Measurements from ENCODE around the gene PPFIA4.

PPFIA4 gene

DNA sequence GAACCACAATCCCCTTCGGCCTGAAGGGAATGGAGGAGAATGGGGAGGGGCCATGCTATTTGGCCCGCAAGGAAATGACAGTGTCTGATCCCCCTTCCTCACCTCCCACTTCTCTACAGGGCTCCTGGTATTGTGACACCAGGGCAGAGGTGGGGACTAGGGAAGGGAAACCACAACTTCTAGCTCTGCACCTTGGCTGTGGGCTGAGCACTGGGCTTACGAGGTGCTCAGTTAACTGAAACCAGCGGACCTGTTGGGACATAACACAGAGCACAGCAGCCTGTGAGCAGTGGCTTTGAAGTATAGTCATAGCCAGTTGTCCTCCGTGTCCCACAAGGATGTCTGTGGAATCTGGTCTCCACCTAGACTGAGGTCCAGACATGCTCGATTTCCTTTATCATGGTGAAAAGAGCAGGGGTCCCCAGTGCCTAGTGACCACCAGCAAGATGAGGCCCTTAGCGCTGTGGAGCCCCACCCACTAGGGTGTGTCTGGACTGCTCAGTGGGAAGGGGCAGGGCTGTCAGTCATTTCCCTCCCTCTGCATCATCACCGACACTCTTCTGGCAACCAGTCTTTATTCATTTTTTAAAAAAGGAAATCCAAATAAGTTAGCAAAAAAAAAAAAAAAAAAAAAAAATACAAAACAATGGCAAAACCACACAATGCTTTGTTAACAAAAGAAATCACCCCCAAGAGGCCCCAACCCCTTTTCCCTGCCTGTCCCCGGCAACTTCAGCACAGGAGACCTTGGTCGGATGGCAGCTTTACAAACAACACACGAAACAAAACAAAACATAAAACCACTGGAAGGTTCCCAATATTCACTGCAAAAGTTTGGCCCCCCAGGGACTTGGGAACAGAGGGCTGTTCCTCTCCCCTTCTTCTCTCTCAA, 56.5 kb downstream of the PPFIA4 start:
- no peak for DNase-seq (ENCODE audit: low read depth)

DNA sequence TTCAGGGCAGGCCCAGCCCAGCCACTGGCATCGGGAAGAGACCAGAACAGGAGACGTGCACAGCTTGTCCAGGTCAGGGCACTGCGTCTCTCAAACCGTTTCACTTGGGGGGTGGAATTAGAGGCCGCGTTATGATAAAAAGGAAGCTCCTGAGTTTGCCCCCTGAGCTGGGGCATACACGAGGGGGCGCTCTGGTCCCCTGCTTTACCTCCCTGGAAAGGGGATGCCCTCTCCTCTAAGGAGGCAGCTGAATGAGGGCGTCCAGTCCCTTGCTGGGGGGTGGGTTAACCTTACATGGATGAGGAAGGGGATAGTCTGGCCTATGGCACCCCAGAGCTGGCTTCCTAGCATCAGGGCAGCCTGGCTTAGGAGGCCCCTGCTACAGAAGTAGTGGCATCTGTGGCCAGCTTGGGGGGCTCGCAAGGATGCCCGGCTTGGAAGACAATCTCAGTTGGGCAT, 57.2 kb downstream of the PPFIA4 start:
- DNase-seq (ENCODE audit: low read depth): no peak

DNA sequence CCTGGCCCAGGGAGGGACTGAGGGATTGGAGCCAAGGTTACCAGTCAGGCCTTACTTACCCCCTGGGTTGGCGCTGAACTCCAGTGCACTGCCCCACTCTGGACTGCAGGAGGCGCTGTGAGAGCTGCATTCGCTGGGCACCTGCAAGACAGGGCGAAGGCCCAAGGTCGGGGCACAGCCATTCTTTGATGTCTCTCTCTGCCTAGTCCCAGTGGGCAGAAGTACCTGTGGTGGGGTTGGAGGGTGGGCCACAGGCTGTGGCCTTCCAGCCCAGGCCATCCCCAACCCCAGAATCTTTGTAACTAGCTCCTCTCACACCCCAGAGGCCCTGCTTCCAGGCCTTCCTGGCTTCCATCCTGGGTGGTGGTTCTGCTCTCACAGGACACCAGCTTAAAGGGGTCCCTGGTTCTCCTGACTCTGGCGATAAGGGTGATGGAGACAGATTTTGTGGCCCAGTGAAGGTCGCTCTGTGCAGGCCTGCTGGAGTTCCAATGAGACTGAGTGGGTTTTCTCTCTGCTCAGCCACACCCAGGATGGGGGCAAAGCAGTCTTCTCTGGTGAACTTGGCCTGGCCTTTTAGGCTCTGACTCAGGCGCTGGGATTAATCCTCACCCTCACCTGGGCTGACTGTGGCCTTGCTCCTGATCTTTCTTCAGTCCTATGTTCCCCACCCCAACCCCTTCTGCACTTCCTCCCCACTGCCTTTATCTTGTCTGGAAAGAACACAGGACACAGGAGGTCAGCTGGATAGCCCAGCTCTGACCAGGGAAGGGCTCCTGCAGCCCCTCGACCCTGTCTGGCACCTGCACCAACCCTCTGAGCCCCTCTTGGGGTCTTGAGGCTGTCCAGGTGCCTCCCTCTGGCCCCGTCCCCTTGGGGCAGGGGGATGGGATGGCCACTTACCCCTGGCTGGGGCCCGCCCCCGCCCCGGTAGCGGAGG, 58.6 kb downstream of the PPFIA4 start:
- no peak for DNase-seq (ENCODE audit: low read depth)

DNA sequence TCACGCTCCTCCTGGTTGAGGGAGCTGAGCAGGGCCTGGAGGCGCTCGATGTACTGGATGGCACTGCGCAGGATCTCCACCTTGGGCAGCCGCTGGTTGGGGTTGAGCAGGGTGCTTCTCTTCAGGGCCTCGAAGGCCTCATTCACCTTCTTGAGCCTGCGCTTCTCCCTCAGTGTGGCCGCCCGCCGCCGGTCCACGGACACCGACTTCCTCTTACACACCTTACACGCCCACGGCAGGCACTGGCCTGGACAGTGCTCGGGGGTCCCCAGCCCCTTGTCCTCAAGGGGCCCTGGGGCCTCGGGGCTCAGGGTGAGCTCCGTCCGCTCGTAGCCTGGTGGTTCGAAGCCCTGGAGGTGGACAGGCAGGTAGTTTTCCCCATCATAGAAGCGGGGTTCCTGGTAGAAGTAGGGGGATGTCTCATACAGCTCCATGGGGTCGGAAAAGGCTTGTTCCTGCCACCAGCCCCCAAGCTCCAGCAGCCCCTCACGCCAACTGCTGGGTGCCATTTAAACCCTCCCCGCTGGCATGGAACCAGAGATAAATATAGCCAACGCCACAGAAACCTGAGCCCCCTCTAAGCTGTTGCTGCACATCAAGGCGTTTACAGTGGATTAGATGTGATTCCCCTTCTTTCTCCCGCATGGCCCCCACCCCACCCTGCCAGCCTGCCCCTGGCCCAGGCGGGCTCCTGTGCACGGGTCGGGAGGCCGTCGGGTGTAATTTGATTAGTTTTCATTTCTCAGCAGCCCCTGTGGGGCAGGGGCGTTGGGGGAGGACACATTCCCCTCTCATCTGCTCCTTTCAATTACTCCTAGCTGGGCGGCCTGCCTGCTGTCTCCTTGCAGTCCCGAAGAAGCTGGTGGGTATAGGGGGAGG, 59.5 kb downstream of the PPFIA4 start, which contains the start of gene MYOG:
MYOG (minus strand) TSS at position 485 of the 879 bp plus-strand sequence; CDS start at position 434, 51 bp downstream.
- no peak for DNase-seq (ENCODE audit: low read depth)

DNA sequence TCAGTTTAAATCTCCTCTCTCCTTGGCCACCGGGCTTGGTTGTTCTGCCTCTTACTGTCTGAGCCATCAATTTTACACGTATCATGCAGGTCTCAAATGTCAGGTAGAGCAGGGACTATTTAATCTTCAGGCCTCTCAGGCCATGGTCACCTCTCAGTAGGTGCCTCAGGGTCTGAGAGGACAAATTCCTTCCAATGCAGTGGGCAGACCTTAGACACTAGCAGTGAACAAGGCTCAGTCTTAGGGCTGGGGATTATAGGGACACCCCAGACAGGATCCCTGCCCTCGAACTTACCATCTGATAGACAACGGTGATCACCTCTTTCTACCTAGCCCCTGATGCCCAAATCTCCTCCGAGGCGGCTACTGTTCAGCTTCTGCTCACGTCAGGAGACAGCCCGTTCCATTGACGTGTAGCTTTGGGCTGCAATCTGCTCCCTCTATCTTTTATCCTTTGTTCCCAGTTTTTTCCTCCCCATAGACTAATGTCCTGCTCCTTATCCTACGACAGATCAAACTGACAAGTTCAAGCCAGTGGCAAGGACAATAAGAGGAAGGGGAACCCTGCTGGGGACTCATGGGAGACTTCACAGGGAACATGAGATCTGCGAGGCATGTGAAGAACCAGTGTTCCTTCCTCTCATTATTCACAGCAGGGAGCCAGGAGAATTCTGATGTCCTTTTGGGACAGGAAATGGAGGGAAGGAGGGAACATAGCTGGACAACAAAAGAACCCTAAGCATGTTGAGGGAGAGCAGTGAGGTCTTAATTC, 60.9 kb downstream of the PPFIA4 start:
- no peak for DNase-seq (ENCODE audit: low read depth)

DNA sequence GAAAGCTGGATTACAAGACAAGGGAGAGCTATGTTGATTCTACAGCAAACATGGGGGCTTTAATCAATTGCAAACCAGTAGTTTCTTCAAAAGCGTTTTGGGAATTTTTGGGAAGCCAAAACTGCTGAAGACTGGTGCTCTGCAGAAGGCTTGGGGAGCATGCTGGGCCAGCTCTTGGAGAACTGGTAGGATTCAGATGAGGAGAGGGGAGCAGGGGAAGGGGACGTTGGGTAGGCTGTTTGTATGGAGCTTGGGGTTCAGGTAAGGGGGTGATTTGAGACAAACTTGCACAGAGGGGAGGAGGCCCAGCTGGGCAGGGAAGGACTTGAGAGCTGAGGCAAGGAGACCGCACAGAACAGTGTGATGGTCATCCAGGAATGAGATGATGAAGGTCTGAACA, 62.1 kb downstream of the PPFIA4 start:
- DNase-seq (ENCODE audit: low read depth): no peak

DNA sequence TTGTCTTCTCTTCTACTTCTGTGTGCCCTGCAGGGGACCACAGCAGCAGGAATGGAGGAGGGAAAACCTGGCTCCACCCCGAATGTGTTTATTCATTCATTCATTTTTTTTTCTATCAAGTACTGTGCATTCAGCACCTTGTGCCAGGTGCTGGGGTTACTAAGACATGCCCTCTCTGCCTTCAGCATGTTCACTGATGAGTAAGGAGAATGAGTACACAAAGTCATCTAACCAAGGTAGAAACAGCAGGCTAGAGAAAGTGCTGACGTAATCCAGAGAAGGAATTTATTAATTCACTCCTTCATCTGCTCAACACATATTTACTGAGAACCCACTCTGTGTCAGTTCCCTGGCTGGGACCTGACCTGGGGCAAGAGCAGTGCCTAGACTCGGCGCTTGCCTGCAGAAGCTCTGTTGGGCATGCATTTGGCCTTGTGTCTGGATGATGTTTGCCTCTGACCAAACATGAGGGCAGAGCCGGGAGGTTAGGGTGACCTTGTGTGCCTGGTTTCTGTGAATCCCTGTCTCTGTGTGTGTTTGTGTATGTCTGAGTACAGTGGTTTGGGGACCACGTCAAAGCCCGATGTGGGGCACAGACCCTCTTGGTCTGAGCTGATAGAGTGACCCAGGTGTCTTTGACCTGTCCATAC, 62.8 kb downstream of the PPFIA4 start:
- no peak for DNase-seq (ENCODE audit: low read depth)

DNA sequence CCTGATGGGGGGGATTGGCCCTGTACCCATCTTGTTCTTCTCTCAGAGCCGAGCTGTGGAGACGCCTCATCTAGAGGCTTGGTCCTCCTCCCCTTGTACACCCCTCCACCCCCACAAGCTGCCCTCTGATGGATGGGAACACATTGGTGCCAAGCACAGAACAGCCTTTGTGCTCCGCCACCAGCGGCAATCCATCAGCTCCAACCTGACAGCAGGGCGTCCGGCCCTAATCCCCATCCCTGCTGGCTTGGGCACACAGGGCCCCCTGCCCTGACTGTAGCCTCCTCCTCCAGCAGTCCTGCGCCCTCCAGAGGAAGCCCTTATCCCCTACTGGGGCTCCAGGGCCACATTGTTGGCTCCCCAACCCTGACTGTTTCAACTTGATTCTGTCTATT, 63.4 kb downstream of the PPFIA4 start:
- DNase-seq (ENCODE audit: low read depth): no peak

DNA sequence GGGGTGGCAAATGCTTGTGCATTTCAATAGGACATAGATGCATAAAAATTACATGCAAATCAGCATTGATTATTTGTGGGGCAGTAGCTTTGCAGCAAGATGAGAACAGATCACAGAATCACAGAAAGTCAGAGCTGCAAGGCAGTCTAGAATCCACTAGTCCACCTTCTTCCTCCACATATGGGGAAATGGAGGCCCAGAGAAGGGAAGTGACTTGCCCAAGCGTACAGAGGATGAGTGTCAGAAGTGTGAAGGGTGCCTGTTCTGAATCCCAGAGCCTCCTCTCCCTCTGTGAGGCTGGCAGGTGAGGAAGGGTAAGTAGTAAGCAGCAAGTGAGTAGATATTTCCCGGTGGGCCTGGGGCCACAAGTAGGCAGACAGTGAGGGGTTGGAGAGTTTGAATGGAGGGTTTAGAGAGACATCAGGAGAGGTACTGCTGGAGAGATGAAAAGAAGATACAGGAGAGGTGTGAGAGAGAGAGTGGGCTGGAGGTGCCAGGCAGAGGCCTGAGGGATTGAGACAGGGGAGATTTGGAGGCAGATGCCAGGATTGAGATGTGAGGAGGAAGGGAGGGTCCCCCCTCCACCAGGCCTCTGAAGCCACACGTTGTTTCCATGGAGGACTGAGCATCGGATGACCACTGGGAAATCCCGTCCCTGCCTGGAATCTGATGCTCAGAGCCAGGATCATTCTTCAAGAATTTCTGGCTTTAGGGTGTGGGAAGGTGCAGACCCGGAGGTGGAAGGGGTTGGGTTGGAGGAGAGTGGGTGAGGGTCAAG, 64.3 kb downstream of the PPFIA4 start:
- no peak for DNase-seq (ENCODE audit: low read depth)

DNA sequence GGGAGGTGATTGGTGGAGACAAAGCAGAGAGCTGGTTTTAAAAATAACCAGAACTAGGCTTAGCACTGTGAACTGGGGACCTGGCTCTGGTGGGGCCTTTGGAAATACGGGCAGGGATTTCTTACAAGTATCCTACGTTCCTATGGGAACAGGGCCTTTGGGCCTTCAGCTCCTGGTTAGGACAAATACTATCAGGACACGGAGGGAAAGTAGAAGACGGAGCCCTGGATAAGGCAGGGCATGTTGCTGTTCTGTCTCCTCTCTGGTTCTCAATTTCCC, 64.8 kb downstream of the PPFIA4 start:
- DNase-seq (ENCODE audit: low read depth): no peak

DNA sequence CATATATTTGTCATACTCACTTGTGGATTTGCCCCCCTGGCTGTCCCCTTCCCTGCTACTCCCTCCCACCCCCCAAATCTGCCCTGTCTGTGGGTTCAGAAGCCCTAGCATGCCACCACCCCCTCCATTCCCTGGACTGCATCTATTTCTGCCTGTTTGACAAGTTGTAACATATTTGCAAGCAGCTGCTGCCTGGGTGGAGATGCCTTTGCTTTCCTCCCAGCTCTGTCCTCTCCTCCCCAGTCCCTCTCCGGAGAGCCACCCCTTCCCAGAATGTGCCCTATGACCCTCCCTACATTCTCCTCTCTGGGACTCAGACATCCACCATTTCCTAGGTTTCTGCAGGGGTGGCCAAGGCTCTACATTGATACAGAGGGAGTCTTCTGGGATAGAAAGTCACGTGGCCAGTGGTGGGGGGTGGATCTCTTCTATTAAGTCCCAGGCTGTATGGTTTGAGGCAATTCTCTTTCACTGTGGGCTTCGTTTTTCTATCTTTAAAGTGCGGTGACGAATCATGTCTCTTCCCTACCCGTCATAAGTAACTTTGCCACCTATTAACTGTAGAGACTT, 65.6 kb downstream of the PPFIA4 start:
- DNase-seq (ENCODE audit: low read depth): no peak

DNA sequence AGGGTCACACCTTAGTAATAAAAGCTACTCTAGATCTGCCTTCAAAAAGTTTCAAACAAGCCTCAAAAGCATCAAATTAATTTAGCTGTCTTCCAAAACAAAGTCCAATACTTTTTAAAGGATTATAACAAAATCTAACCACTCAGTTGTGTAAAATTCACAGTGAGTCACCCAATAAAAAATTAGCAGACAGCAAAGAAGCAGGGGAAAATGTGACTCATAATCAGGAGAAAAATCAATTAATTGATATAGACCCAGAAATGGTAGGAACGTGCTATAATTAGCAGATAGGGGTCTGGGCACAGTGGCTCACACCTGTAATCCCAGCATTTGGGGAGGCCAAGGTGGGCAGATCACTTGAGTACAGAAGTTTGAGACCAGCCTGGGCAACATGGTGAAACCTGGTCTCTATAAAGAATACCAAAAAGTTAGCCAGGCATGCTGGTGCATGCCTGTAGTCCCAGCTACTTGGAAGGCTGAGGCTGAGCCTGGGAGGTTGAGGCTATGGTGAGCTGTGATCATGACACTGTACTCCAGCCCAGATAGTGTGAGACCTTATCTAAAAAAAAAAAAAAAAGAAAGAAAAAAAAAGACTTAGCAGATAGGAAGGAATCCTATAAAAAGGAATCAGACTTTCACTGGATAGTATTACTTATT, 67.6 kb downstream of the PPFIA4 start:
- DNase-seq (ENCODE audit: low read depth): no peak

DNA sequence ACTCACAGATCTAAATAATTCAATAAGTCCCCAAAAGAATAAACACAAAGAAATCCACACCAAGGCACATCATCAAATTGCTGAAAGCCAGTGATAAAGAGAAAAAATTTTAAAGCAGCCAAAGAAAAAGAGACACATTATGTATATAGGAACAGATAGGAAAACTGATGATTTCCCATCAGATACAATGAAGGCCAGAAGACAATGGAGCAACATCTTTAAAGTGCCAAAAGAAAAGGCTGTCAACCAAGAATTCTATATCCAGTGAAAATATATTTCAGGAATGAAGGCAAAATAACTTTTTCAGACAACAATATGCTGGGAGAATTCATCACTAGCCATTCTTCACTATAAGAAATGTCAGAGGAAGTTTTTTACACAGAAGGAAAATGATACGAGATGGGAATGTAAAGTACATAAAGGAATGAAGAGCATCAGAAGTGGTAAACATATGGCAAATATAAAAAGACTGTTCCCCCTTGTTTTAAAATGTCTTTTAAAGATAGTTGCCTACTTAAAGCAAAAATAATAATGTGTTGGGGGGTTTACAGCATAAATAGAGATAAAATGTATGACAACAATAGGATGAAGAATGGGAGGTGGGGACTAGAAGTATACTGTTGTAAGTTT, 68.9 kb downstream of the PPFIA4 start:
- no peak for DNase-seq (ENCODE audit: low read depth)

DNA sequence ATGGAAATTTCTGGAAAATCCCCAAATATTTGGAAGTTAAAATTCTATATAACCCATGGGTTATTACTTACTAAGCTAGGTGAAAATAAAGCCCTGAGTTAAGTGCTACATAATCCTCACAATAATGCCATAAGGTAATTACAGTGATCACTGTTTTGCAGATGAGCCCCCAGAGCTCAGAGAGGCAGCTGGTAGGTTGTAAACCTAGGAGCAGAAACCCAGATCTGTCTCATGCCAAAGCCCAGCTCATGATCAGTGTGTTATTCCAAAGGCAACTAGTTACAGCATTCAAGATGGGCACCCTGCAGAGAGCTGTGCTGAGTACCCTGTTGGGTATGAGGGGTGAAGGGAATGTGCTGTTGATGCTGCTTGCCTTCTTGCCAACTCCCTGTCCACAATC, 70.3 kb downstream of the PPFIA4 start:
- DNase-seq (ENCODE audit: low read depth): no peak

DNA sequence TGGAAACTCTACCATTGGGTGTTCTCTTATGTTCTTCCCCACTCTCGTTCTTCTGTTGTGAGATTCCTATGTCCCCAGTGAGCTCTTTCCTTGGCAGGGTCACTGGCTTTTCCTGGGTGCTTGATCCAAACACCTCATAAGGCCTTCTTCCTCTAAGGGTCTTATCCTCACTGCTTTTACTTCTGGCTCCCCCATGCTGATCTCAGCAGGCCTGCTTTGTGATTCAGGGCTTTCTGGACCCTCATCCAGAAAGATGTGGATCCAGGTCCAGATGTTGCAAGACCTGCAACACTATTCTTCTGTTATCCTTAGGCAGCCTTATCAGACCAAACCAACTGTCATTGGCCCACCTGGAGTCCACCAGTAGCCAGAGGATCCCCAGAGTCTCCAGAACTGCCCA, 70.7 kb downstream of the PPFIA4 start:
- DNase-seq (ENCODE audit: low read depth): no peak

DNA sequence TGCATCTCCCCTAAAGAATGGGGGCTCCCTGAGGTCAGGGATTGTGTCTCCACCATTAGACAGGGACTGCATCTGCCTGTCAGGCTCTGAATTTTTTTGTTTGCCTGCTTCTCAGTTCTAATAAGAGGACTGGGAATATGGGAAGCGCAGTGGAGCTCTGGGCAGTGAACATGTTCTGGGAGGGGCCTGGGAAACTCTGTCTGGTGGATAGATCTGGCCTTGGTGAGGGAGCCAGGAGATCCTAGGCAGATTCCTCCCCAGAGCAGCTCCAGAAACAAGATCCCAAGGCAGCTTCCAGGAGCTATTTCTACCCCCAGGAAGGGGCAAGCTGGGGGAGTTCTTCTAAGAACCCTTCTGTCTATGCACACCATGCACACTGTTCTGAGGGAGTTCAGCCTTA, 72.2 kb downstream of the PPFIA4 start:
- DNase-seq (ENCODE audit: low read depth): no peak

DNA sequence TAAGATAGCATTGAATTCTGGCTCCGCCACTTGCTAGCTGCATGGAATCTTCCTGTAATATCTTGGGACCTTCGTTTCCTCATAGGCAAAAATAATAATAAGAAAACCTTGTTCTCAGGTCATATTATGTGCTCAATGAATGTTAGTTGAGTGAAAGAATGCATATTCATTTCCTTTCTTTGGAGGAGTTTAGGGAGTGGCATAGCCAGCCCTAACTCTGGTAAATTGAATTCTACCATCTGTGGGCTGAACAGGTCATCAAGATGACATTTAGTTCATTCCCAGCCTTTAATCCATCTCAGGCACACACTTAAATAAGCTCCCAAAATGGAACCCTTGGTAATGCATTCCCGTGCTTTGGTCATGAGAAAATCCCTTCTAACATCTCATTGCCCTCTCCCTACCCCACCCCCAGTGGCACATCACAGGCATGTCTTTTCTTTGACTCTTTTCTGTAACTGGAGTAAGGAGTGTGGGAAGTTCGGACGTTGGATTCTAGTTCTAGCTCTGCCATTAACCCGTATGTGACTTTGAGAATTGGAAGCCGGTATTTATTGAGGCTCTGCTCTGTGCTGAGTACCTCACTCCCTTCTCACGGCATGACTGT, 72.7 kb downstream of the PPFIA4 start:
- no peak for DNase-seq (ENCODE audit: low read depth)
